Keratinocyte (primary cell): ENCODE data around the gene SERPINE1.

Experiments used
- EZH2 ChIP-seq: IDR thresholded peaks from one replicate; pipeline ENCODE4 v1.6.1; 2012; ENCODE audit warnings: inconsistent platforms, mild to moderate bottlenecking, low read length, moderate library complexity
- TF ChIP-seq, protein P1 (sequence below), 3 experiments: IDR thresholded peaks in 1 of 3; conservative IDR thresholded peaks in 1 of 3; optimal IDR thresholded peaks in 1 of 3; 2 replicates in 2 of 3; 3 replicates in 1 of 3; pipeline versions ENCODE3 to v1.5.1; 2011; ENCODE audit warnings: low read length in 3 of 3, mild to moderate bottlenecking in 3 of 3, moderate library complexity in 2 of 3, control low read depth in 1 of 3, inconsistent platforms in 1 of 3; ENCODE audit not compliant: insufficient read depth in 2 of 3; ENCODE audit errors: extremely low read depth in 1 of 3

DNA sequence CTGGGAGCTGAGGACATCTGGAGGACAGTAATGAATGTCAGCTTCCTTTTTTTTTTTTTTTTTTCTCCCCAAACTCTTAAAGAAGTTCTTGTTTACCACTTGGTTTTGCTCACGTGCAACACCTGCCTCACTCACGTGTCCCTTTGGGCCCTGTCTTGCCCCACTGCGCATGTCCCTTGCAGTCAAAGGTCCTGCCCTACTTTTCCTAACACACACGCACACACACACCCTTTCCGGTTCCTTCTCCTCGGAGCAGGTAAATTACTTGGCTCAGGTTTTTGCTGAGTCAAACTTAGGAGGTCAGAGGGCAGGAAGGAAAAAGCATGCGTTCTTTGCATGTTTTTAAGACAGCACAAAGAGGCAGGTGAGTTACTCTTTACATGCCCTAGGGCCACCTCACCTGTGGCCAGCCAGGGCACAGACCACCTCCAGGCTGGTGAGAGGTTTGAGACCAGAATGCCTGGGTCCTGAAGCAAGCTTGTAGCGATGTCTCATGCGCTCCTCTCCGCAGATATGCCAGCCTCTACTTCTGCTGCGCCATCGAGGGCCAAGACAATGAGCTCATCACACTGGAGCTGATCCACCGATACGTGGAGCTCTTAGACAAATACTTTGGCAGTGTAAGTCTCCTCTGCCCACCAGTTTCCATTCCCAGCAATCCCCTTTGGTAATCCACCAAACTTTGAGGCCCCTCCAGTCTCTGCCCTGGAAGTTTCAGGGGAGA, 30.1 kb downstream of the SERPINE1 start:
- TF ChIP-seq, protein P1, sequence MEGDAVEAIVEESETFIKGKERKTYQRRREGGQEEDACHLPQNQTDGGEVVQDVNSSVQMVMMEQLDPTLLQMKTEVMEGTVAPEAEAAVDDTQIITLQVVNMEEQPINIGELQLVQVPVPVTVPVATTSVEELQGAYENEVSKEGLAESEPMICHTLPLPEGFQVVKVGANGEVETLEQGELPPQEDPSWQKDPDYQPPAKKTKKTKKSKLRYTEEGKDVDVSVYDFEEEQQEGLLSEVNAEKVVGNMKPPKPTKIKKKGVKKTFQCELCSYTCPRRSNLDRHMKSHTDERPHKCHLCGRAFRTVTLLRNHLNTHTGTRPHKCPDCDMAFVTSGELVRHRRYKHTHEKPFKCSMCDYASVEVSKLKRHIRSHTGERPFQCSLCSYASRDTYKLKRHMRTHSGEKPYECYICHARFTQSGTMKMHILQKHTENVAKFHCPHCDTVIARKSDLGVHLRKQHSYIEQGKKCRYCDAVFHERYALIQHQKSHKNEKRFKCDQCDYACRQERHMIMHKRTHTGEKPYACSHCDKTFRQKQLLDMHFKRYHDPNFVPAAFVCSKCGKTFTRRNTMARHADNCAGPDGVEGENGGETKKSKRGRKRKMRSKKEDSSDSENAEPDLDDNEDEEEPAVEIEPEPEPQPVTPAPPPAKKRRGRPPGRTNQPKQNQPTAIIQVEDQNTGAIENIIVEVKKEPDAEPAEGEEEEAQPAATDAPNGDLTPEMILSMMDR (optimal IDR thresholded peaks at IDR 0.05 in 1 of 3, IDR thresholded peaks at IDR 0.05 in 1 of 3, conservative IDR thresholded peaks at IDR 0.05 in 1 of 3; ENCODE audit: extremely low read depth in 1 of 3, insufficient read depth in 2 of 3, low read length in 3 of 3) = no peak
- TF ChIP-seq EZH2 = no peak
